ENCODE results near the gene BMP7. TPM values are rescaled to one million over a fixed set of nuclear protein-coding genes. Genes with fewer than 3 reads are reported as not detected.
"Not testable (repeated sequence)": the region's sequence is repeated elsewhere in the genome, so short reads cannot be mapped to it uniquely, and the experiment has no call there.

The BMP7 gene
- total RNA-seq, 1 donor from 2014 or later: 17.2 TPM

DNA sequence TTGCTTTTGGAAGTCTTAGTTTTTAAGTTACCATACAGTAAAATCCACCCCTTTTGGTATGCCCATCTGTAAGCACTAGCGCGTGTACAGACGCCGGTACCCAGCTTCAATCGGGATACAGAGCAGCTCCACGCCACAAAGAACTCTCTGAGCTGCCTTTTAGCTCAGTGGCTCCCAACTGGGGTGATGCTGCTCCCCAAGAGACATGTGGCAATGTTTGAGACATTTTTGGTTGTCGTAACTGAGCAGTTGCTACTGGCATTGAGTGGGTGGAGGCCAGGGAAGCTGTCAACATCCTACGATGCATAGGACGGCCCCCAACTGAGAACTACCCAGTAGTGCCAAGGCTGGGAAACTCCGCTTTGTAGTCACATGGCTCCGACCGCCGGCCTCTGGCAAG lies 73.3 kb downstream of the BMP7 start:
- Histone ChIP-seq H3K4me3 (no peak overlapping the region), H3K27me3 (no peaks in the 10 kb centered on the region), H3K27ac (no peak overlapping the region), H3K36me3 (no peaks in the 10 kb centered on the region), H3K4me1 (no peaks in the 10 kb centered on the region), H3K9me3 (no peaks in the 10 kb centered on the region)
- DNase-seq (ENCODE audit: extremely low spot score in 2 of 2): no peak
- no peak for TF ChIP-seq POLR2AphosphoS5 (IDR thresholded peaks at IDR 0.05; ENCODE audit: insufficient read depth in 1 of 2, low read depth in 1 of 2)
- intact Hi-C loops (cut with DNase I): no loop called here

DNA sequence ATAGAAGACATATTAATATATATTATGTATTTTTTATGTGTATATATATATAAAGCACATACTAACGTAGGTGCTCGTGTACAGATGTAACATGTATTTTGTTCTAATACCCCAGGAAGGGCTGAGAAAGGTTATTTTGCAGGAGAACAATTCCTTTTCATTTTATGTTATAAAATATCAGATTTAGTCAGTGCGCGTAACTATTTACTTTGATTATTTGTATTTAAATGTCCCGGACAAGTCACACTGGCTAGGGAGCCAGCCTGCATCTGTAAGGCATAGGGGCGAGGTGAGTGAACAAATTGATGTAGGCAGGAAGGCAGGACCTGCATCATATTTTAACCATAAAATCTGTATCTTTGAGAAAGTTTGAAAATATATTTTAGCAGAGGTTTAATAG lies 74.1 kb downstream of the BMP7 start:
- no peak for DNase-seq (ENCODE audit: extremely low spot score in 2 of 2)
- Histone ChIP-seq H3K27me3 (no peaks in the 10 kb centered on the region), H3K36me3 (no peaks in the 10 kb centered on the region), H3K27ac (no peak overlapping the region), H3K4me3 (no peak overlapping the region), H3K4me1 (no peaks in the 10 kb centered on the region), H3K9me3 (no peaks in the 10 kb centered on the region)
- no peak for TF ChIP-seq POLR2AphosphoS5 (IDR thresholded peaks at IDR 0.05; ENCODE audit: insufficient read depth in 1 of 2, low read depth in 1 of 2)
- TF ChIP-seq, protein P1, sequence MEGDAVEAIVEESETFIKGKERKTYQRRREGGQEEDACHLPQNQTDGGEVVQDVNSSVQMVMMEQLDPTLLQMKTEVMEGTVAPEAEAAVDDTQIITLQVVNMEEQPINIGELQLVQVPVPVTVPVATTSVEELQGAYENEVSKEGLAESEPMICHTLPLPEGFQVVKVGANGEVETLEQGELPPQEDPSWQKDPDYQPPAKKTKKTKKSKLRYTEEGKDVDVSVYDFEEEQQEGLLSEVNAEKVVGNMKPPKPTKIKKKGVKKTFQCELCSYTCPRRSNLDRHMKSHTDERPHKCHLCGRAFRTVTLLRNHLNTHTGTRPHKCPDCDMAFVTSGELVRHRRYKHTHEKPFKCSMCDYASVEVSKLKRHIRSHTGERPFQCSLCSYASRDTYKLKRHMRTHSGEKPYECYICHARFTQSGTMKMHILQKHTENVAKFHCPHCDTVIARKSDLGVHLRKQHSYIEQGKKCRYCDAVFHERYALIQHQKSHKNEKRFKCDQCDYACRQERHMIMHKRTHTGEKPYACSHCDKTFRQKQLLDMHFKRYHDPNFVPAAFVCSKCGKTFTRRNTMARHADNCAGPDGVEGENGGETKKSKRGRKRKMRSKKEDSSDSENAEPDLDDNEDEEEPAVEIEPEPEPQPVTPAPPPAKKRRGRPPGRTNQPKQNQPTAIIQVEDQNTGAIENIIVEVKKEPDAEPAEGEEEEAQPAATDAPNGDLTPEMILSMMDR (IDR thresholded peaks at IDR 0.05): no peak
- no peak for TF ChIP-seq POLR2A (IDR thresholded peaks at IDR 0.05)
- intact Hi-C loops (cut with DNase I): no loop called here

DNA sequence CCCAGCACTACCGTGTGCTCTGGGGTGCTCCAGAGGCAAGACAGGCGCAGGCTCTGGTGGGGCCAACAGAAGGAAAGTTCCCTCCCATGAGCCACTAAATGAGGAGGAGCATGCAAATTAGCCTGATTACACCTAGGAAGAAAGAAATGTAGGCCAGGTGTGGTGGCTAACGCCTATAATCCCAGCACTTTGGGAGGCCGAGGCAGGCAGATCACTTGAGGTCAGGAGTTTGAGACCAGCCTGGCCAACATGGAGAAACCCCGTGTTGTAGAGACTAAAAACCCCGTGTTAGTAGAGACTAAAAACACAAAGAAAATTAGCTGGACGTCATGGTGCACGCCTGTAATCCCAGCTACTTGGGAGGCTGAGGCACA lies 75.2 kb downstream of the BMP7 start:
- H3K4me1 ChIP-seq; H3K36me3 ChIP-seq; DNase-seq (ENCODE audit: extremely low spot score in 2 of 2); H3K4me3 ChIP-seq; H3K9me3 ChIP-seq; H3K27me3 ChIP-seq; H3K27ac ChIP-seq; intact Hi-C loops (cut with DNase I): not testable (repeated sequence)

DNA sequence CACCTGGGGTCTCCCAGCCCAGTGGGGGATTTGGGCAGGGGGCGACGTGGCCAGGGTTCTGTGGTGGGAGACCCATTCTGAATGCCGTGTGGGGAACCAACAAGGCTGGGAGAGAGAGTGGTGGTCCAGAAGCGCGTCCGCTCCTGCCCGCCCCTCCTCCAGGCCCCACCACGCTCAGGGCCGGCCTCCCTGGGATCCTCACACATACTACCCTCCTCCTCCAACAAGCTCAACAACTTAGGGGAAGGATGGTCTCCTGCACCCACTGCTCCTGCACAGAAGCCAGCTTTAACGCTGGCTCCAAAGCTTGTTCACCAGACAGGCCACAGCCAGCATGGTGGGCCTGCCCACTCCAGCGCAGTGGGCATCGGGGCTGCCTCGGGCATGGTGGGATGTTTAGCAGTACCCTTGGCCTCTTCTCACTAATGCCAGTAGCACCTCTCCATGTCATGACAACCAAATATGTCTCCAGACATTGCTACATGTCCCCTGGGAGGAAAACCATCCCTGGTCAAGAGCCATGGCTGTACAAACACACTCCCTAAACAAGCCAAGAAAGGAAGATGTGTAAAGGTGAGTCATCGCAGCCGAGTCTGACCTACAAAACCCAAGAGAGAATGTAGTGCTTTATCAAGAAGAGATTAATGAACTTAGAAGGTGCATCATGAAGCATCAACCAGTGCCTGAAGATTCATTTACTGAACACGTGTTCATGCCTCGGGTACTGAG lies 75.7 kb downstream of the BMP7 start:
- no peak overlapping the region for H3K4me3 ChIP-seq
- no peak overlapping the region for H3K27ac ChIP-seq
- no peak for DNase-seq (ENCODE audit: extremely low spot score in 2 of 2)
- H3K36me3 ChIP-seq: no peaks in the 10 kb centered on the region
- no peaks in the 10 kb centered on the region for H3K4me1 ChIP-seq
- intact Hi-C loops (cut with DNase I): no loop called here
- TF ChIP-seq, protein P1 (IDR thresholded peaks at IDR 0.05): no peak
- no peak for TF ChIP-seq POLR2AphosphoS5 (IDR thresholded peaks at IDR 0.05; ENCODE audit: insufficient read depth in 1 of 2, low read depth in 1 of 2)
- TF ChIP-seq POLR2A (IDR thresholded peaks at IDR 0.05): no peak
- no peaks in the 10 kb centered on the region for H3K27me3 ChIP-seq
- H3K9me3 ChIP-seq: no peaks in the 10 kb centered on the region

DNA sequence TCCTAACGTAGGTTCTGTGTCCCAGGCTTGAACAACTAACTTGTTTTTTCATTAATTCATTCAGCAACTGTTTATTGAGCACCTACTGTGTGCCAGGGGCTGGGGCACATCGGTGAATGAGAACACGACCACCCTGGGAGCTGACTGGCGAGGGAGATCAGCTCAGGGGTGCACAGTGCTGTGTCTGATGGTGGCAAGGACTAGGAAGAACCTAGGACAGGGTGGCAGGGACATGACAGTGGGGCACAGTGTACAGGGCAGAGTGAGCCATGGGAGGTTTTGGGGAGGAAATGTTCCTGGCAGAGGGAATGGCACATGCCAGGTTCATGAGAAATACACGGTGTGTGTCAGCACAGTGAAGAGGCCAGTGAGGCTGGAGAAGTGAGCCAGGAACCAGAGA lies 76.7 kb downstream of the BMP7 start:
- H3K9me3 ChIP-seq: no peaks in the 10 kb centered on the region
- TF ChIP-seq, protein P1 (IDR thresholded peaks at IDR 0.05): no peak
- no peak overlapping the region for H3K27ac ChIP-seq
- H3K36me3 ChIP-seq: no peaks in the 10 kb centered on the region
- H3K4me3 ChIP-seq: no peak overlapping the region
- H3K27me3 ChIP-seq: no peaks in the 10 kb centered on the region
- DNase-seq (ENCODE audit: extremely low spot score in 2 of 2): no peak
- no peaks in the 10 kb centered on the region for H3K4me1 ChIP-seq
- intact Hi-C loops (cut with DNase I): no loop called here

DNA sequence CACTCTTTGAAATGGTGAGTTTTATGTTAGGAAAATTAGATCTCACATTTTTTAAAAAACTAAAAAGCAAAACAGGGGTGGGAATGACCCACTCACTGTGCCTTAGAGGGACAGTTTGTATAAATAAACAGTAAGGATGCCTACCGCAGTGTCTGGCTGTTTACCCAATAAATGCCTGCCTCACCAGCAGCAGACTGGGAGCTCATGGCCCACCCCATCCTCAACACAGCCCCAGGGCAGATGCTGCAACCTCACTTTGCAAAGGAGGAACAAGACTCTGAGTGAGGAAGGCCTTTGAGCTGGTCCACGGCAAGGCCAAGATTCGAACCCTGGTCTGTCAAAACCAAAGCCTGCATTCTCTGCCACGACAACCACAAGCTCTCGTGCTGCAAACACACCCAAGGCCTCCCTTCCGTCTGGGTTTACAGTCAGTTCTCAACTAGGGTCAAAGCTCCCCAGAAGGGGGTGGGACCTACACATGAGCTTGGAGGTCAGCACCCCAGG lies 77.8 kb downstream of the BMP7 start:
- H3K4me3 ChIP-seq: no peak overlapping the region
- TF ChIP-seq POLR2AphosphoS5 (IDR thresholded peaks at IDR 0.05; ENCODE audit: insufficient read depth in 1 of 2, low read depth in 1 of 2): no peak
- TF ChIP-seq, protein P1 (IDR thresholded peaks at IDR 0.05): no peak
- TF ChIP-seq POLR2A (IDR thresholded peaks at IDR 0.05): no peak
- intact Hi-C loops (cut with DNase I): no loop called here

More for the DNA sequence above, 77.8 kb downstream of the BMP7 start:
- Histone ChIP-seq H3K4me1 (no peaks in the 10 kb centered on the region), H3K9me3 (no peaks in the 10 kb centered on the region), H3K27ac (no peak overlapping the region), H3K36me3 (no peaks in the 10 kb centered on the region), H3K27me3 (no peaks in the 10 kb centered on the region)
- DNase-seq (ENCODE audit: extremely low spot score in 2 of 2): no peak
